GM21619 (cell line): ENCODE measurements around the gene PRMT3.
"Not testable (repeated sequence)": the region's sequence is repeated elsewhere in the genome, so short reads cannot be mapped to it uniquely, and the experiment has no call there.

ENCODE experiments used
- ATAC-seq: cut with Tn5 transposase; IDR thresholded peaks from one replicate; pipeline ENCODE4 v1.9.1; 2021; ENCODE audit not compliant: unreplicated experiment

PRMT3 gene

DNA sequence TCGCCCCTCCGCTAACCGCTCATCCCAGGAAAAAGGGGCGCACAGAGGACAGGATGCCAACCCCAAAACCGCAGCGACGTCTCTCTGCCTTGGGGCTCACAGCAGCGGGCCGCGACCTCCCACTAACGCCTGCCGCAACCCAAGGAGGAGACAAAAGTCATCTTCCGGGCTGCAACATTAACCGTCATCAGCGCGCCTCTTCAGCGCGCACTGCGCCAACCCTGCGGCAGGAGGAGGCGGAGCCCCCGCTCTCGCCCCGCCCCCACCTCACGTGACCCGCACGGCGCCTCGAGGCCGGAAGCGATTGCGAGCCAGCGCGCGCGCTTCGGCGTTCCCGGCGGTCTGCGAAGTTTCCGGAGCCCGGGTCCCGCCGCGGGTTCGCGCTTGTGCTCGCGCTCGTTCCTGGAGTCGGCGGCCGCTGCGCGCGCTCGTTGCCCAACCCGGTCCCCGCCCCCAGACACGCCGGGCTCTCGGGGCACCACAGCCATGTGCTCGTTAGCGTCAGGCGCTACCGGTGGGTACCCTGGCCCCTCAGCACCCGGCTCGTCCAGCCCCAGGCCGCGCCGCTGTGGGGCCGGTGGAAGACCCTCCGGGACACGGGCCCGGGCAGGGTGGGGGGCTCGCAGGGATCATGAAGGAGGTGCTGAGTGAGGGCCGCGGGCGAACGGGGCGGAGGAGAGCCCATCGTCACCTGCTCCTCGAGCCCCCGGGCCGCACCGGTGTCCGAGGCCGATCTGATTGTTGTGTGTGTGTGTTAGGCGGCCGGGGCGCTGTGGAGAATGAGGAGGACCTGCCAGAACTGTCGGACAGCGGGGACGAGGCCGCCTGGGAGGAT is at the start of gene PRMT3:
Gene PRMT3, plus strand, starts transcription at position 456 of the 835 bp plus-strand sequence. Its CDS starts 31 bp downstream, at position 487.
- peak; percentile 78 for ATAC-seq

DNA sequence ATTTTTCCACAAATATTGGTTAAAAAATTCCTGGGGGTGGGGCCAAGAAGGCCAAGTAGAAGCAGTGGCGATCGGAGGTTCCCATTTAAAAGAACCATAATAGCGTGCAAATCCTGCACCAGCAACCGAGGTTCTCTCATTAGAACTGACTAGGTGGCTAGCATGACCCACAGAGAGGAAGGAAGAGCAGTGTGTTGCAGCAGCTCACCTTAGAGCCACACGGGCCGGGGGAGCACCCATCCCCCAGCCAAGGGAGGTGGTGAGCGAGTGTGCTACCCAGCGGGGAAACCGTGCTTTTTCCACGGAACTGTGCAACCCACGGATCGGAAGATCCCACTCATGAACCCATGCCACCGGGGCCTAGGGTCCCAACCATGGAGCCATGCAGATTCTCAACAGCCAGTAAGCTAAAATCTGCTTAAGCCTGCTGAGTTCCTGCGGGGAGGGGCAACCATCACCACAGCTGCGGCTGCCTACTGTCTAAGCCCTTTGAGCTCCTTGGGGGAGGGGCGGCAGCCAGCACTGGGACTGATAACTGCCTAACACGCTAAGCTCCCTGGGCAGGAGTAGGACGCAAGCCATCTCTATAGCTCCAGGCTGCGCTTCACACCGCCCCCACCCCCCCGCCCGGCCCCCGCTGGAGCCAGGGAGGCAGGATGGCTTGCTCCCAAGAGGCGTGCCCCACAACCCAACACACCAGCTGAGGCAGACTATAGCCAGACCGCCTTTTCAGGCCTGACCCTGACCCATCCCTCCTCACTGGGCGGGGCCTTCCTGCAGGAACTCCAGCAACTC is 45.0 kb upstream of the PRMT3 start:
- ATAC-seq: no peak

DNA sequence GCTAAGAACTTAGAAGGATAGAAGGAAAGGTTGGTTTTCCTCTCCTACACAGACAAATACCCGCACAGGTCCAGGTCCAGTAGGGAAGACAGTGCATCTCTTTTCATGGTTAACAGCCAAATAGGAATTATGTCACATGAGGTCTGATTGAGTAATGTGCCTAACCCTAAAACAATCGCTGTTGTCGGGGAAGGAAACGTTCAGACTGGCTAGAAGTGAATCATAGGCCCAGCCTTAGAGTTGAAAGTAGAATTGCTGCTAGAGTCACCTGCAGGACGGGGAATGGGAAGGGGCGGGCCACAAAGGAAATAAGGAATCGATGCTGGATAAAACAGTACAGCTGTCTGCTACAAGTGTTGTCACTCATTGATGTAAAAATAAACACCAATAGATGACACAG is 36.4 kb upstream of the PRMT3 start:
- no peak for ATAC-seq

DNA sequence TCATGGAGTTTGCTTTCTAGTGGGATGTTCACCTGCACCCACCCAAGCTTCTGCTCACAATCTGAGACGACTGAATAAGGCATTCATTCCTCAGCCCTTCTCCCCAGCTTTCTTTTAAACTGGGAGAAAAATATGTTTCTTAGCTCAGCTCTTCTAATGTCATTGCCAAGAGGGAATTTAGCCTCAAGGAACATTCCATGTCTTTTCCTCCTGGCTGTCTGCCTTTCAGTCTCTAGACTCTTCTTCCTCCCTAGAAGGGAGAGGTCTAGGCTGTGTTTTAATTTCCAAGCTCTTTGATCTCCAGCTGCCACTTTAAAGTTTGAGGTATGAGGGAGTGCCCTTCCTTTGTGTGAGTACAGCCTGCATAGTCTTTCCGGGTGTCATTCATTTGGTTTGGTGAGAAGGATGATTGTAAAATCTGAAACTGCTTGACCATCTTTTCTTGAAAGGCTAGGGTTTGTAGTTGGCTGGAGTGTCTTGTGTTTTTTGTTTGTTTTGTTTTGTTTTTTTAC is 35.7 kb upstream of the PRMT3 start:
- no peak for ATAC-seq

DNA sequence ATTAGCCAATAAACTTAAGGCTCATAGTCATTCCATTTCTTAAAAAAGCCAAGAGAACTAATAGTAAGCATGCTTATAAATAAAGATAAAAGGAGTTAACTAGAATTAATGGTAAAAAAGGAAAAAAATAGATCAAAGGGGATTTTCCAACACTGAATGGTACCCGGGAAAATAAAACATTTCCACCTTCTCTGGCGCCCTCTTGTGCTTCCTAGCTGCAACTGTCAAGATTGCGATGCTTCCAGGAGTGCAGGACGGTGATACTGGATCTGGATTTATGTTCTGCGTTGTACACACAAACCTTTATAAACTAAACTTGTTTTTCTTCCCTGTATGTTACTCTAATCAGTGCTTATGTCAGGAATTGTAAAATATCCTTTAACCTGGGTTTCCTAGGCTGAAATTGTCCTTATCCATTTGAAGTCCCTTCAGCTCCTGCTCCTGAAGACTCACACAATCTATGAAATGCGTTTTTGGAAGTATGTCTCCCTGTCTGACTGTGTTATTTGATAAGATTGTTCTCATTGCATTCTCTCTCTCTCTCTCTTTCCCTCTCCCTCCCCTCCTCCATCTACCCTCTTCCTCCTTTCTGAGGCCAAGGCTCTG is 33.6 kb upstream of the PRMT3 start:
- ATAC-seq: no peak

DNA sequence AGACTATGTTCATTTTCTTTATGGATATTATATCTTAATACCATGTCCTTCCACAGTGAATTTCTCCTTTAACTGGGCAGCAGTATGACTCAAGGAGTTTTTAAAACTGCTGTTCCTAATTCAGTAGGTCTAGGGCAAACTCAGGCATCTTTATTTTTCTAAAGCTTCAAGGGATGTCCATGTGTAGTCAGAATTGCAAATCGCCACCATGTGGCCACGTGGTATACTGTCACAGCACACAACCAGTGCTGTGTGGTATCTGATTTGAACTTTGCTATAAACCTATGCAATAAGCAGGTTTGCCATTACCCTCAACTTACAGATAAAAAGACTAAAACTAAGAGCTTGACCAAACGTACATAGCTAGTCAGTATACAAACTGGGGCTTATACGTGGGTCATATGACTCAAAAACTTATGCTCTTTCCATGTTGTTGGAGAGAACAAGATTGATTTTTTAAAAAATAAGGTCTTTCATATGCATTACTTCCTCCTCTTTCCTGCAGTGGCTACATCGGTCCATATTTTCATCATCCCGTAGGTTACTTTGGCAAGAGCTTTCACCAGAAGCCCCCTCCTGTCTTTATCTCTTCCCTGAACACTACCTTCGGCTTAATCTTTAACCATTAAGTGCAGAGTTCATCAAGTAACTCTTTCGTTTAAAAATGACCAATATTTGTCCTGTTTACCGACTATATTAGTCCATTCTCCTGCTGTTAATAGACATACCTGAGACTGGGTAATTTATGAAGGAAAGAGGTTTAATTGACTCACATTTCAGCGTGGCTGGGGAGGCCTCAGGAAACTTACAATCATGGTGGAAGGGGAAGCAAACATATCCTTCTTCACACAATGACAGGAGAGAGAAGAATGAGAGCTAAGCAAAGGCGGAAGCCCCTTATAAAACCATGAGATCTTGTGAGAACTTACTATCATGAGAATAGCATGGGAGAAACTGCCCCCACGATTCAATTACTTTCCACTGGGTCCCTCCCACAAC is 32.0 kb upstream of the PRMT3 start:
- ATAC-seq: peak; percentile 87

DNA sequence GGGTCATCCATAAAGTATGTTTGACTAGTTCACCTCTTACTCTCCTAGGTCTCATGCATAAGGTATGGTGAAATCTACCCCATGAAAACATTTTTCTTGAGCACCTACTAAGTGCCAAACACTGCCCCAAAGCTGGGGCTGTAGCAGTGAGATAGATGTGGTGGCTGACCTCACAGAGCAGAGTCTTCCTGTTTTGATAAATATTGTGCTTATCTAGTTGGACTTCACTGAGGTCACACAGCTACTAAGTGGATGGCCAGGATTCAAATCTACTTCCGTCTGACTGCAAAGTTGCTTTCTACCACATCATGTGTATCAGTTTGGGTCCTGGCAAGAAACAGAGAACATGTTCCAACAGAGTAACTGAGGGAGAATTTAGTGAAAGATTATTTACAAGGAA is 30.4 kb upstream of the PRMT3 start:
- no peak for ATAC-seq

DNA sequence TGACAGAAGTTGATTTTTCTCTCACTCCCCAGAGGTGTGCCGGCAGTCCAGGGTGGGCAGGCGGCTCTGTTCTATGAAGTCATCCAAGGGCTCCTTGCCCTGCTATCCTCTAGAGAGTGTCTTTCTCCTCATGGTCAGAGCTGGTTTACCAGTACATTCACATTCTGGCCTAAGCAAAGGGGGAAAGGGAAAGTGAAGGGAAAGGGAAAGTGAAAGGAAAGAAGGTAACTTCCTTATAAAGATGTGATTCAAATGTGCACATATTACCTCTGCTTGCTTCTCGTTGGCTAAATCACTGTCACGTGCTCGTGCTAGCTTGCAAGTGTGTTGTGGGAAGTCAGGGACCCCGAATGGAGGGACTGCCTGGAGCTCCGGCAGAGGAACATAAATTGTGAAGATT is 26.9 kb upstream of the PRMT3 start:
- ATAC-seq: no peak

DNA sequence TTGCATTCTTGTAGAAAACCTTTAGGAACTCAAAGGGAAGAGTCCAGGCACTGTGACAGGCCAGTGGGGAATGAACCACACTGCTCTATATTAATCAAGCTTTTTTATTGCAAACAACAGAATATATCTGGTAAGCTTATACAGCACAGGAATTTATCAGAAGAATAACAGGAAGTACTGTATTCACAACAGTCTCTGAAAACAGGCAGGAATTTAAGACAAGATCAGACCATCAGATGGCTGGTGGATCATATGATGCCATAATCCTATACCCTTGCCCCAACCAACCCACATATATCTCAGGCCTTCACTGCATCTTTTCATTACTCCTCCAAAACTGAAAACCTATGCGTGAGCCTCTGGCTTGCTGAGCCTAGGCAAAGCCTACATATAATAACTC is 25.0 kb upstream of the PRMT3 start:
- ATAC-seq: no peak

DNA sequence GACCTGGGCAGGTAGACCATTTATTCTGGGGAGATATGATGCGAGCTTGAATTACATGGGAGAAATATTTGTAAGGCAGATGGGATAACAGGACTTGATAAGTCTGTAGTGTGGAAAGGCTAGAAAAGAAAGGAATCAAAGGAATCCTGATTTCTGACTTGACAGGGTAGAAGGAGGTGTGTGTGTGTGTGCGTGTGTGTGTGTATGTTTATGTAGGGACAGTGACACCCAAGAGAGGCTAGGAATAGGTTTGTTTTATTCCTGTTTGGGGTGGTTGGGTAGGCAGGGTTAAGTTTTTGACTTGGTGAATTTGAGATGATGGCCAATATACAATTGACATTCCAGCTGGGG is 24.4 kb upstream of the PRMT3 start:
- ATAC-seq: no peak

DNA sequence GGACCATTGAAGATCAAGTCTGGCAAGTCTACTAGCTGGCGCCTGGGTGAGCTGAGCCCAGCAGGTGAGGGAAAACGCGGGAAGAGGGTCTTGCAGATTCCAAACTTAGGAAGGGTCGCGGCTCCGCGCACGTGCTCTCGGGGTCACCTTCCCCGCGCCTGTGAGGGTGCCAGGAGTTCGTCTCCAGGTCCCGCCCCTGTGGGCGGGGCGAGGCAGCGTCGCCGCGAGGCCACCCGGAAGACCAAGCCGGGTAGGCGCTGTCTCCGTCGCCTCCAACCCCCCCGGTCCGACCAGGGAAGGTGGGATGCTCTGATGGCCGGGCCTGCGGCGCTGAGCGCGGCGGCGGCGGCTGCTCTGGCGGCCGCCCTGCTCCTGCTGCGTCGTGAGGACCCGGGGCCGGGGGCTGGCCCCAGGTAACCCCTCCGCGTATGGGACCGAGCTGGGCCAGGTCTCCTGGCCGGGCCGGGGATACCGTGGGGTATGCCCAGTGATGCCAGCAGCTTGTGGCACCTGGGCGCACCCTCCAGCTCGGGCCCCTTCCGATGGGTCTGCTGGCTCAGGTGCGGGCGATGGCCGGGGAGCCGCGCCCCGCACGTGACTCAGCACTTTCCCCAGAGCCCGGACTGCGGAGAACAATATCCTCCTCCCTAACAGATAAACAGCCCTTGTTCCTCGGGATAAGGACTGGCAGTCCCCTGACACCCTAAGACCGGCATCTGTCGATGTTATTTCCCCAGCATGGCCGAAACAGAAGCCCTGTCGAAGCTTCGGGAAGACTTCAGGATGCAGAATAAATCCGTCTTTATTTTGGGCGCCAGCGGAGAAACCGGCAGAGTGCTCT is 23.8 kb upstream of the PRMT3 start, which contains the start of gene HTATIP2:
Gene HTATIP2, plus strand, starts transcription at position 215 of the 841 bp plus-strand sequence. Its CDS starts 524 bp downstream, at position 739.
- peak; percentile 92 for ATAC-seq

DNA sequence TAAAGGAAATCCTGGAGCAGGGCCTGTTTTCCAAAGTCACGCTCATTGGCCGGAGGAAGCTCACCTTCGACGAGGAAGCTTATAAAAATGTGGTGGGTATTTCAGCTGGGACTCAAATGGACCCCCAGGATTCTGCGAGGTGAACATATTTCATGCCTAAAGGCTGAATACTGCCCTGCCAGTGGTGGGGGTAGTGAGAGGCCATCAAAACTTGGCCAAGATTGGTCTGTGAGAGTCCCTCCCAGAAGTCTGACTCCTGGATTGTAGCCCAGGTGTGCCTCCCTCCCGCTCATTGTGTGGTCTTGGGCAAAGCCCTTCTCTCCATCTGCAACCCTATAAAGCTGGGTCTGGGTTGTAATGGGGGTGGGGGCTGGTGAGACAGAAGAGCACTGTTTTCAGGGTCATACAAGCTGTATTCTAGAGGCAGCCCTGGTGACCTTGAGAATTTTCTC is 23.1 kb upstream of the PRMT3 start:
- no peak for ATAC-seq

DNA sequence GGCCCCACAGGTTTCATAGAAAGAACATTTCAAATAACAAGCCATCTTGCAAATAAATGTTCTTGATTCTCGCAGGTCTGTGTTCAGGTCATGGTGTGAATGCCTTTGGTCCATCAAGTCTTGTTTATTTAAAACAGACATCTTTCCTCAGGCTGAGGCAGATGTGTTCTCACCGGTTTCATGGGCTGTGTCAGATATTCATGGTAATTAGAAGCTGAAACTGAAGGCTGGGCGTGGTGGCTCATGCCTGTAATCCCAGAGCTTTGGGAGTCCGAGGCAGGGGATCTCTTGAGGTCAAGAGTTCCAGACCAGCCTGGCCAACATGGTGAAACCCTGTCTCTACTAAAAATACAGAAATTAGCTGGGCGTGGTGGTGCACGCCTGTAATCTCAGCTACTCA is 22.1 kb upstream of the PRMT3 start:
- ATAC-seq: not testable (repeated sequence)

DNA sequence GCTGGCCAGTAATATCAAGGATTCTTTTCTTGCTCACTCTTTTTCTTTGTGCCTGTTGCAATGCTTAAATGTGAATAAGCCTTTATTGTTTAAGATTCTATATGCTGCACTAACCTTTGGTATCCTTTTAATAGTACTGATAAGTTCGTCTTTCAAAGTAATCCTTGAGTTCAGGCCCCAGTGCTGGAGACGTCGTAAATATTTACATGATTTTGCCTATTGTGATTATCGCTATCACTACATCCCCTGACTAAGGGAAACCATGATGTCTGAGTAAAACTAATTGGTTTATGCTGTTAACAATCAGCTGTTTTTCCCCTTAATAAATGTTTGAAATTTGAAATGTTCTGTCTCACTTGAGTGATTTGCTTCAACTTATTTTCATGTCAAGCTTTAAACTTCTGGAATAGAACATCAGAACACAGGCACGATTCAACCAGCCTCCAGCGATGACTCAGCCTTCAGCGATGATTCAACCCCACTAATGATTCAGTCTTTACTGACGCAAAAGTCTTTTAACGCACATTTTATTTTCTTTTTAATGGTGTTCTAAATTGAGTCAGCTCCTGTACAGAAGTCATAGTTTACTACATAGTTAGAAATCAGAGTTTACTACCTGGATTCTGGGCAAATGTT is 20.1 kb upstream of the PRMT3 start:
- no peak for ATAC-seq

DNA sequence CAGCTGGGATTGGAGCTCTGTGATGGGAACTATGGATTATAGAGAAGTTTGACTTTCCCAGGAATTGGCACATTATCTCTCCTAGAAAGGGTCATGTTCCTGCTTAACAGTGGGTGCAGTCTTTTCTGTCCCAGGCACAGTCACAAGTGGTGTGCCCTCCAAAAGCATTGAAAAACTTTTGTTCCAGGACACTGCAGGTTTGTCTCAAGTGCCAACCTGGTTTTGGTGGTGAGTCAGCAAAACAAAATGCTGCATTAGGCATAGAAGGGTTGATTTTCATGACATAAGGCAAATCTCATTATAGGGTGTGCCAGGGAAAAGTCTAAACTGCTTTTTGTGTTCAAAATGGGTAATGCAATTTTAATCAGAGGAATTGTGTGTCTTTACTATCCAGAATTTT is 19.1 kb upstream of the PRMT3 start:
- no peak for ATAC-seq

DNA sequence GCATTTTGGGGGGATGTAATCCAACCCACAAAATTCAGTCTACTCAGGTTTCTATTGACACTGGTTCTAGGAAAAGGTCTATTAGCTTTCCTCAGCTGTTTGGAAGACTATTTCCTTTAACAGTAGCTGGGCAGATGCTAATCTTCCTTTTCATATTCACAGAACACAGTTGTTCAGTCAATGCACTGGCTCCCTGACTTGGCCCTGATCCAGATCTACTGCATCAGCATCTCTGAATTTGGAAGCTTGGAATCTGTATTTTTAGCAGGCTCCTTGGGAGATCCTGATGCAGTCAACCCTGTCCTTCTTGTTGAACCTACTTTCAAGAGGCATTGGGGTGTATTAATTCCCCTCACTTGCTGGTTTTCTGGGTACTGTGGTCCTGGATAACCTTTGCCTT is 17.7 kb upstream of the PRMT3 start:
- no peak for ATAC-seq

DNA sequence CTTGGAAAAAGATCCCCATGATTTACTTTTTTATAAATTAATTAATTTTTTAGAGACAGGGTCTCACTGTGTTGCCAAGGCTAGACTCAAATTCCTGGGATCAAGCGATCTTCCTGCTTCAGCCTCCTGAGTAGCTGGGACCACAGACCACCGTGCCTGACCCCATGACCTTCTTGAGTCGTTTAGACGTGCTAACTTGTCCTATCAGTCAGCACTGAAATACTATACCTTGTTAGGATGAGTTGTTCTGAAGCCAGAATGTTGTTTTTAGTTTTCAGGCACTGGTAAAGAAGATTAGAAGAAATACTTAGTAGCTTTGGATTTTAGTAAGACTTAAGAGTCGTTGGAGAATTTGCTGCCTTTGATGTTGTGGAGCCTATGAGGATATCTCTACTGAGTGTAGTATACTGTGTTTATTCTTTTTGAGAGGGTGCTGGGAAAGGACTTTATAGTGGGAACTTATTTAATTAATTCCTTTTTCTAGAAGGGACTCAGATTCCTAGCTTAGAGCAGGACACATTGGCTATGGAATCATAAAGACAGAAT is 15.4 kb upstream of the PRMT3 start:
- ATAC-seq: no peak

DNA sequence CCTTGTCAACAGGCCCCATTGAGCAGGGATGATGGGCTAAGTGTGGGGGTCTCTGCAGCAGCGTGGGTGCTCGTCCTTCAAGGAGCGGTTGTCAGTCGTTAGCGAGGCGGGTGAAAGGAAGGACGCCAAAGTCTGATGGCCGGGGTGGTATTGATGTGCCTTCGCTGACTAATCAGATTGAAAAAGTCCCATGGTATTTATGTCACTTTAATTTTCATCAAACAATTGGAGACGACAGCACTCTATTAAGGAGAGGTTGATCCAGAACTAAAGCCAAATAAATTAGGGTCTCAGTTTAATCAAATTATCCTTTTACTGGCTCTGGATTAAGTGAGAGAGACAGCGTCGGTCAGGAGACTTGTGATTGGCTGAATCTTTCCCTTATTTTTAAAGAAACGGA is 14.4 kb upstream of the PRMT3 start:
- ATAC-seq: no peak
